GM18519 (cell line): ENCODE results near the gene SIPA1.
"Not testable (repeated sequence)": the region's sequence is repeated elsewhere in the genome, so short reads cannot be mapped to it uniquely, and the experiment has no call there.

ENCODE experiments used
- ATAC-seq: cut with Tn5 transposase; IDR thresholded peaks from one replicate; pipeline ENCODE4 v1.9.1; 2021; ENCODE audit warnings: mild to moderate bottlenecking, moderate library complexity; ENCODE audit not compliant: unreplicated experiment, low FRiP score

The SIPA1 gene

GRCh38 chr11:65621460-65621859 is 16.4 kb upstream of the SIPA1 start:
- ATAC-seq: no peak

GRCh38 chr11:65622011-65622410 is 15.9 kb upstream of the SIPA1 start:
- no peak for ATAC-seq

GRCh38 chr11:65623177-65623576 is 14.7 kb upstream of the SIPA1 start:
- ATAC-seq: no peak

GRCh38 chr11:65623852-65624616 is 13.9 kb upstream of the SIPA1 start:
- no peak for ATAC-seq

GRCh38 chr11:65624931-65625627 is 12.8 kb upstream of the SIPA1 start:
- no peak for ATAC-seq

GRCh38 chr11:65625628-65626342 is 12.1 kb upstream of the SIPA1 start:
- ATAC-seq: no peak

- ATAC-seq: no peak
Measured at GRCh38 chr11:65627202-65627601, 10.7 kb upstream of the SIPA1 start.

- no peak for ATAC-seq
Measured at GRCh38 chr11:65629579-65629978, 8.3 kb upstream of the SIPA1 start.

- ATAC-seq: no peak
Measured at GRCh38 chr11:65630215-65630614, 7.7 kb upstream of the SIPA1 start.

- no peak for ATAC-seq
Measured at GRCh38 chr11:65633390-65634108, 4.4 kb upstream of the SIPA1 start.

- no peak for ATAC-seq
Measured at GRCh38 chr11:65634109-65634436, 3.8 kb upstream of the SIPA1 start.

- no peak for ATAC-seq
Measured at GRCh38 chr11:65634440-65634839, 3.5 kb upstream of the SIPA1 start.

- no peak for ATAC-seq
Measured at GRCh38 chr11:65634905-65635731, 2.8 kb upstream of the SIPA1 start.

- no peak for ATAC-seq
Measured at GRCh38 chr11:65636108-65637031, 1.5 kb upstream of the SIPA1 start.

GRCh38 chr11:65637032-65637557 is 806 bp upstream of the SIPA1 start:
- ATAC-seq: no peak

GRCh38 chr11:65639228-65639597 is 1.3 kb downstream of the SIPA1 start:
- ATAC-seq: not testable (repeated sequence)

GRCh38 chr11:65639623-65640482 is 2.0 kb downstream of the SIPA1 start:
- ATAC-seq: no peak
